Skeletal muscle tissue (tissue), 4 donors: Measurements from ENCODE around the gene ELMO1. TPM values are rescaled to one million over a fixed set of nuclear protein-coding genes. Genes with fewer than 3 reads are reported as not detected.

Source experiments
- H3K27ac ChIP-seq: one replicate; pipeline ENCODE4 v1.7.0; 2013; ENCODE audit warnings: mild to moderate bottlenecking, low read depth, low read length, inconsistent platforms
- H3K27me3 ChIP-seq, 3 donors: one replicate each; pipeline ENCODE4 v1.7.0; 2013; ENCODE audit warnings: low read length in 3 of 3; ENCODE audit not compliant: control insufficient read depth in 3 of 3, insufficient read depth in 3 of 3
- H3K36me3 ChIP-seq, 3 donors: one replicate each; pipeline ENCODE4 v1.7.0; 2013; ENCODE audit warnings: low read length in 3 of 3; ENCODE audit not compliant: control insufficient read depth in 3 of 3, insufficient read depth in 3 of 3
- H3K4me1 ChIP-seq, 3 donors: one replicate each; pipeline ENCODE4 v1.7.0; 2013; ENCODE audit warnings: low read length in 3 of 3, mild to moderate bottlenecking in 3 of 3; ENCODE audit not compliant: control insufficient read depth in 3 of 3, insufficient read depth in 3 of 3
- H3K4me3 ChIP-seq, 3 donors: one replicate each; pipeline ENCODE4 v1.7.0; 2013; ENCODE audit warnings: low read length in 3 of 3
- H3K9ac ChIP-seq, 3 donors: one replicate each; pipeline ENCODE4 v1.7.0; 2013; ENCODE audit warnings: low read length in 3 of 3, mild to moderate bottlenecking in 3 of 3, moderate library complexity in 2 of 3, low read depth in 1 of 3
- H3K9me3 ChIP-seq, 3 donors: one replicate each; pipeline ENCODE4 v1.7.0; 2013; ENCODE audit warnings: low read length in 3 of 3; ENCODE audit not compliant: control insufficient read depth in 3 of 3
- total RNA-seq: library from RNA; depleted of rRNA; stranded (reverse); fragments of >200 nt; gene quantifications from one replicate; pipeline ENCODE4 v1.2.3, GENCODE V29; 2014
- donor health status: Osteomylitis.

The ELMO1 gene
- total RNA-seq = 52.7 TPM

DNA sequence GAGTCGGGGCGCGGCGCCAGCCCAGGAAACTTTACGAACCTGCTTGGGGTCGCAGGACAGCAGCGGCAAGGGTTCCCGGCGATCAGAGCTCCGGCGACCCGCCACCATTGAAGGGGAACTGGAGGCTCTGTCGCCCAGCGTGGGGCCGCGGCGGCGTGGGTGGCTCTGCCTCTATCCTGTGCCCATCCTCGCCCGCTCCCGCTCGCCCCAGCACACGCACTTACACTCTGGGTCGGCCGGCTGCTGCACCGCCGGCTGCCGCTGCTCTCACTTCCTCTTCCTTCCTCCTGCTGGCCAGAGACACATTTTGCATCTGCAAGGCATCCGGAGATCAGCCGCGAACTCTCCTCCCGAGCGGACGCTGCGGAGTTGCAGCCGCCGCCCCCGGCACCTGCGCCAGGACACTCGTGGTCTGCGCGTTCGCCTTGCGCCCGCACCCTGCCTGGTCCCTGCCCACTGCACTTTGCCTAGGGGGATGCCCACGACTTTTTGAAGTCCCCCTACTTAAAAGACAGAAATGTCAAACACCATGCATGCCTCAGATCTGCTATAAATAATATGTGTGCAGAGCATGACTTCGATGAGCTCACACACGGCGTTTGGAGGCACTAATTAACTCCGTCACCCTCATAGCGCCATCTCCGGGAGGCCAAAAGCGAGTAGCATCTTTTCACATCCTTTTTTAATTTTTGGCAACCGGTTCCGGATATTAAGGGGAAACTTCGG lies at the start of gene ELMO1:
Gene ELMO1, minus strand, starts transcription at position 229 of the 726 bp plus-strand sequence. CDS start 106,174 bp downstream, outside the sequence.
- peaks cover 5 to 12% (median 7%) of the 10 kb centered on the region in 3 donors for H3K4me1 ChIP-seq
- peaks cover 2 to 21% (median 15%) of the 10 kb centered on the region in 3 donors for H3K27me3 ChIP-seq
- H3K4me3 ChIP-seq = peak within 1 kb of the TSS; percentile 65 to 68 (median 67)
- no peaks in the 10 kb centered on the region for H3K9me3 ChIP-seq
- no peaks in the 10 kb centered on the region for H3K36me3 ChIP-seq
- H3K27ac ChIP-seq = peak within 1 kb of the TSS; percentile 73
- peak within 1 kb of the TSS; percentile 58 to 71 (median 67) for H3K9ac ChIP-seq

DNA sequence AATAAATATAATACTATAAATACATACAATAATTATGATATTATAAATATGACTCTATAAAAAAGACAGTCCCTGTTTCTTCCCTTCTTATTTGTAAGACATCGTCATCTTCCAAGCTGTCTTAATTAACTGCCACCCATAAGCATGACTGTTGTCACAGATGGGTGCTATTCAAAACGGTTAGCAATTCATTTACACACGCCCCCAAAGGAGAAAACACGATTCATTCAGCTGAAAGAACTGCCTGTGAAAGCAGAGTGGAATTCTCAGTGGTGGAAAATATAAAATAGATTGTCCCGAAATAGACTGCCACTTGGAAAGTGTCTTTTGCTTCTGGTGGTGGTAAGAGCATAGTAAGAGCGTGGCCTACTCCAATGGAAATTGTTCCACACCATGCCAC lies 48.9 kb upstream of the ELMO1 start:
- no peak overlapping the region for H3K9ac ChIP-seq
- no peaks in the 10 kb centered on the region for H3K27me3 ChIP-seq
- no peaks in the 10 kb centered on the region for H3K4me1 ChIP-seq
- no peak overlapping the region for H3K27ac ChIP-seq
- no peaks in the 10 kb centered on the region for H3K36me3 ChIP-seq
- H3K4me3 ChIP-seq = no peak overlapping the region
- no peaks in the 10 kb centered on the region for H3K9me3 ChIP-seq

DNA sequence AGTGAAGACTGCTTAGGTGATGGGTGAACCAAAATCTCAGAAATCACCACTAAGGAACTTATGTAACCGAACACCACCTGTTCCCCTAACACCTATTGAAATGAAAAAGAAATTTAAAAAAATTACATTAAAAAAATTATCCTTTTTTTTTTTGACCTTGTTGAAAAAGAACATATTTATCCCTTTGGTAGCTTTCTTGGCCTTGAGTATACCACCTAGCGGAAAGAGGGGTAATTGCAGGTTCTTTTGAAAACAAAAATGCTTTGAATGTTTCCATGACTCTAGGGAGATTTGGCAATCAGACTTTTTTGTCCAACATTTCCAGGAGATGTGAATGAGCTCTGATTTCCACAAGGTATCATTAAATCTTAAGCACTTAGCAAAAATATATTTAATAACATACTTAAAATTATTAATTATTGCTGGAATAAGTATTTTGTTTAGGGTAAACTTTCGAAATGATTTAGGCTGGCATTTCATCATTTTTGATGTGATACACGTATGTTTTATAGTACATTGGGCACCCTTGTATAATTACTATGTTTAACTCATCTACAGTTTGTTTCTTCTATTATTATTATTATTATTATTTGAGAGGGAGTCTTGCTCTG lies 47.0 kb upstream of the ELMO1 start:
- Histone ChIP-seq H3K4me1 (no peaks in the 10 kb centered on the region), H3K27me3 (no peaks in the 10 kb centered on the region), H3K9me3 (no peaks in the 10 kb centered on the region), H3K9ac (no peak overlapping the region), H3K4me3 (no peak overlapping the region), H3K27ac (no peak overlapping the region), H3K36me3 (no peaks in the 10 kb centered on the region)

GRCh38 chr7:37494926-37495325 lies 46.3 kb upstream of the ELMO1 start:
- Histone ChIP-seq H3K27ac (no peak overlapping the region), H3K27me3 (no peaks in the 10 kb centered on the region), H3K36me3 (no peaks in the 10 kb centered on the region), H3K4me1 (no peaks in the 10 kb centered on the region), H3K4me3 (no peak overlapping the region), H3K9me3 (no peaks in the 10 kb centered on the region), H3K9ac (no peak overlapping the region)

DNA sequence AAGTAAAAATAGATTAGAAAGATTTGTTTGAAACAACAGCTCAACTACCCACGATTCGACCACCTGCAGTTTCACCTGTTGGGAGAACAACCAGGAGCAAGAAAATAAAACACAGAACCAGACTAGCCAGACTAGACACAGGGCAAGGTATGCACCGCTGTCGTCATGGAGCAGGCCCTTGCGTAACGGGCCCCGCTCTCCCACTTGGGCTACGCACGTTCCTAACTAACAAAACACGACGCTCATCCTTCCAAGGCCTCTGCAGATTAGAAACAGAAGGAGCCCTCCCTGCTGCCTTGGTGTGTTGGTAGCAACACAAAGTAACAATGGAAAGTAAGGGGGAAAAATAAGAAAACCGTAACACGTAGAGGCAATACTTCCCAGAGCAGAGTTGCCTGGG lies 45.1 kb upstream of the ELMO1 start:
- Histone ChIP-seq H3K4me1 (no peaks in the 10 kb centered on the region), H3K36me3 (no peaks in the 10 kb centered on the region), H3K9me3 (no peaks in the 10 kb centered on the region), H3K27ac (no peak overlapping the region), H3K9ac (no peak overlapping the region), H3K27me3 (no peaks in the 10 kb centered on the region), H3K4me3 (no peak overlapping the region)

DNA sequence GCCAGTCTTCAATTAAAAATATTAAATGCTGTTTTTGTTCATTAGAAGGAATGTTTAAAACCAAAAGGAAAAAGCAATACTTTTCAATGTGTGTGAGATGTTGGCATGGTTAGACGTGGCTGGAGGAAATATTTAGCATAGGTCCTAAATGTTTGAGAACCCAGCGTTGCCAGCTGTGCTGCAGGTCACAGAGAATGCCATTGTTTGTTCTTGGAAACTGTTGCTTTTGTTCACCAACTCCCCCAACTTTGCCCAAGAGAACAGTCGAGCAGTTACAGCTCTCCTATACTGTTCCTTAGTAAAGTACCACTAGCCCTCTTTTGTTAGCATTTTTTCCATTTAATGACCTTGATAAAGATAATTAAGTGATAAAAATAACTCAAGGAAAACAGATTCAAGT lies 44.5 kb upstream of the ELMO1 start:
- H3K27me3 ChIP-seq = no peaks in the 10 kb centered on the region
- no peak overlapping the region for H3K9ac ChIP-seq
- H3K36me3 ChIP-seq = no peaks in the 10 kb centered on the region
- H3K4me3 ChIP-seq = no peak overlapping the region
- no peaks in the 10 kb centered on the region for H3K9me3 ChIP-seq
- no peaks in the 10 kb centered on the region for H3K4me1 ChIP-seq
- H3K27ac ChIP-seq = no peak overlapping the region

DNA sequence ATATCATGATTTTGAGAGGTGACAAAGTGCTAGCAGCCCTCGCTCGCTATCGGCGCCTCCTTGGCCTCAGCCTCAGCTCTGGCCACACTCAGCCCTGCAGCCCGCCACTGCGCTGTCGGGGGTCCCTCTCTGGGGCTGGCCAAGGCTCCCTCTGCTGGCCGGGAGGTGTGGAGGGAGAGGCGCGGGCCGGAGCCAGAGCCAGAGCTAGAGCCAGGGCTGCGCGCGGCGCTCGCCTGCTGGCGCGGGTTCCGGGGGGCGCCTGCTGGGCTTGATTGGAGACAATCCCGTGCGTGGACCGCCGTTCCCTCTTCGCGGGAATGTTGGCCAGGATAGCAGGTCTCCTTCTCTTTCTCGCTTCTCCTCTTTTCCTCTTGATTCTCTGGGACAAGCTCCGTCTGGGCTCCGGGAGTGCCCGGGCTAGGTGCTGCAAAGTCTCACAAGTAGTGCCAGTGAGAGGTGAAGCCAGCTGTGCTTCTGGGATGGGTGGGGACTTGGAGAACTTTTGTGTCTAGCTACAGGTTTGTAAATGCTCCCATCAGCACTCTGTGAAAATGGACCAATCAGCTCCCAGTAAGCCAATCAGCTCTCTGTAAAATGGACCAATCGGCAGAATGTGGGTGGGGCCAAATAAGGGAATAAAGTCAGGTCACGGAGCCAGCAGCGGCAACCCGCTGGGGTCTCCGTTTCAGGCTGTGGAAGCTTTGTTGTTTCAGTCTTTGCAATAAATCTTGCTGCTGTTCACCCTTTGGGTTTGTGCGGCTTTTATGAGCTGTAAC lies 43.4 kb upstream of the ELMO1 start:
- Histone ChIP-seq H3K36me3 (no peaks in the 10 kb centered on the region), H3K27ac (no peak overlapping the region), H3K4me1 (no peaks in the 10 kb centered on the region), H3K9ac (no peak overlapping the region), H3K27me3 (no peaks in the 10 kb centered on the region), H3K4me3 (no peak overlapping the region), H3K9me3 (no peaks in the 10 kb centered on the region)

GRCh38 chr7:37489703-37490102 lies 41.0 kb upstream of the ELMO1 start:
- H3K27me3 ChIP-seq = no peaks in the 10 kb centered on the region
- H3K4me3 ChIP-seq = no peak overlapping the region
- H3K4me1 ChIP-seq = no peaks in the 10 kb centered on the region
- H3K9me3 ChIP-seq = no peaks in the 10 kb centered on the region
- H3K27ac ChIP-seq = no peak overlapping the region
- H3K9ac ChIP-seq = no peak overlapping the region
- no peaks in the 10 kb centered on the region for H3K36me3 ChIP-seq

GRCh38 chr7:37488163-37488764 lies 39.6 kb upstream of the ELMO1 start:
- H3K27ac ChIP-seq = no peak overlapping the region
- no peaks in the 10 kb centered on the region for H3K9me3 ChIP-seq
- H3K4me1 ChIP-seq = no peaks in the 10 kb centered on the region
- H3K27me3 ChIP-seq = no peaks in the 10 kb centered on the region
- H3K36me3 ChIP-seq = no peaks in the 10 kb centered on the region
- H3K9ac ChIP-seq = no peak overlapping the region
- H3K4me3 ChIP-seq = no peak overlapping the region
